A549 (cell line): ENCODE data around the gene DTD1.

Source experiments
- BHLHE40 ChIP-seq: IDR thresholded peaks from 2 replicates; pipeline ENCODE4 v1.6.1; 2012; ENCODE audit warnings: low read depth, low read length, inconsistent platforms
- CTCF ChIP-seq: fragments of >200 bp; sonication (Bioruptor Twin); formaldehyde crosslinking; IDR thresholded peaks from 3 replicates; pipeline ENCODE4 v1.5.1; 2016
- EP300 ChIP-seq, 2 experiments: fragments of >200 bp; sonication (Bioruptor Twin); formaldehyde crosslinking; IDR thresholded peaks; 2 replicates in 1 of 2; 3 replicates in 1 of 2; pipeline ENCODE4 v1.6.1; 2016 to 2017
- HES2 ChIP-seq: fragments of >200 bp; sonication (Bioruptor Twin); formaldehyde crosslinking; IDR thresholded peaks from 2 replicates; pipeline ENCODE4 v1.6.1; 2016
- JUNB ChIP-seq: fragments of >200 bp; sonication (Bioruptor Twin); formaldehyde crosslinking; IDR thresholded peaks from 2 replicates; pipeline ENCODE4 v1.6.1; 2016
- MAX ChIP-seq: IDR thresholded peaks from 2 replicates; pipeline ENCODE4 v1.6.1; 2012
- RAD21 ChIP-seq, 2 experiments: fragments of >200 bp in 1 of 2; sonication (Bioruptor Twin) in 1 of 2; formaldehyde crosslinking in 1 of 2; IDR thresholded peaks in 1 of 2; conservative IDR thresholded peaks in 1 of 2; 2 replicates in 1 of 2; 3 replicates in 1 of 2; pipeline ENCODE4 v1.6.1; 2012 to 2018; ENCODE audit warnings: inconsistent platforms in 1 of 2
- RCOR1 ChIP-seq: fragments of 150-350 bp; IDR thresholded peaks from 2 replicates; pipeline ENCODE4 v1.6.1; 2014; ENCODE audit warnings: antibody characterized with exemption, low read length, low read depth
- REST ChIP-seq: fragments of 200-600 bp; sonication (generic); IDR thresholded peaks from 2 replicates; pipeline ENCODE4 v1.6.1; 2016; ENCODE audit warnings: antibody characterized with exemption, mild to moderate bottlenecking, moderate library complexity
- TP53 ChIP-seq: fragments of 250-450 bp; sonication (Bioruptor Pico); IDR thresholded peaks from 2 replicates; pipeline ENCODE4 v1.5.0; 2021; ENCODE audit warnings: mild to moderate bottlenecking, moderate library complexity
- USF2 ChIP-seq: fragments of 450-650 bp; IDR thresholded peaks from 2 replicates; pipeline ENCODE4 v1.6.1; 2014; ENCODE audit warnings: antibody characterized with exemption

GRCh38 chr20:18669241-18670019 lies 81.6 kb downstream of the DTD1 start:
- no peak for TF ChIP-seq MAX
- TF ChIP-seq HES2 = no peak
- TF ChIP-seq BHLHE40 = no peak
- no peak for TF ChIP-seq REST
- TF ChIP-seq EP300 (IDR thresholded peaks at IDR 0.05) = no peak
- TF ChIP-seq RCOR1 = no peak
- TF ChIP-seq JUNB = no peak
- no peak for TF ChIP-seq CTCF
- TF ChIP-seq RAD21 (conservative IDR thresholded peaks at IDR 0.05 in 1 of 2, IDR thresholded peaks at IDR 0.05 in 1 of 2) = no peak
- TF ChIP-seq TP53 (CRISPR knock-in tag) = no peak
- TF ChIP-seq USF2 = no peak
